NB4 (cell line): ENCODE data around the gene SCLY.

Source experiments
- MYC ChIP-seq: IDR thresholded peaks from 2 replicates; pipeline ENCODE4 v1.6.1; 2011; ENCODE audit warnings: low read depth, low read length
- POLR2A ChIP-seq: IDR thresholded peaks from 2 replicates; pipeline ENCODE4 v1.6.1; 2011; ENCODE audit warnings: mild to moderate bottlenecking; ENCODE audit not compliant: insufficient read length; ENCODE audit errors: extremely low read depth
- TF ChIP-seq, protein P1 (sequence below): IDR thresholded peaks from one replicate; pipeline ENCODE4 v1.5.1; 2012; ENCODE audit warnings: low read depth, low read length
- TF ChIP-seq, protein P2 (sequence below): IDR thresholded peaks from 2 replicates; pipeline ENCODE4 v1.6.1; 2011; ENCODE audit warnings: low read depth, low read length

DNA sequence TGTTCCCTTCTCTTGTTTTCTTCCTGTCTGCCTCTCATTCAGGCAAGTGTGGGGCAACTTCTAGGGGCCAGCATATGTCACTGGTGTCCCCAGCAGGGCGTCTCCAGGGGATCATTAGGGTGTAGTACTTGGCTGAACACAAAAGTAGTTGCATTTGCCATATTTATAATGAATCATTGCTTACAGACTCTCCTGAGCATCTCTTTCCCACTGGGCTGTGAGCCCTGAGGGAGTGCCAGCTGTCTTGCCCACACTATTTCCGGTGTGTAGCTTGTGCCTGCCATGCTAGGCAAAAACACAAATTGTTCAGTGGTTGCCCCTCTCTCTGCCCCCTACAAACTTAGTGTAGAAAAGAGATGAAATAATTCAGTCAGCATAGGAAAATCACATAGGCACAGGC, 40.8 kb upstream of the SCLY start:
- TF ChIP-seq, protein P1, sequence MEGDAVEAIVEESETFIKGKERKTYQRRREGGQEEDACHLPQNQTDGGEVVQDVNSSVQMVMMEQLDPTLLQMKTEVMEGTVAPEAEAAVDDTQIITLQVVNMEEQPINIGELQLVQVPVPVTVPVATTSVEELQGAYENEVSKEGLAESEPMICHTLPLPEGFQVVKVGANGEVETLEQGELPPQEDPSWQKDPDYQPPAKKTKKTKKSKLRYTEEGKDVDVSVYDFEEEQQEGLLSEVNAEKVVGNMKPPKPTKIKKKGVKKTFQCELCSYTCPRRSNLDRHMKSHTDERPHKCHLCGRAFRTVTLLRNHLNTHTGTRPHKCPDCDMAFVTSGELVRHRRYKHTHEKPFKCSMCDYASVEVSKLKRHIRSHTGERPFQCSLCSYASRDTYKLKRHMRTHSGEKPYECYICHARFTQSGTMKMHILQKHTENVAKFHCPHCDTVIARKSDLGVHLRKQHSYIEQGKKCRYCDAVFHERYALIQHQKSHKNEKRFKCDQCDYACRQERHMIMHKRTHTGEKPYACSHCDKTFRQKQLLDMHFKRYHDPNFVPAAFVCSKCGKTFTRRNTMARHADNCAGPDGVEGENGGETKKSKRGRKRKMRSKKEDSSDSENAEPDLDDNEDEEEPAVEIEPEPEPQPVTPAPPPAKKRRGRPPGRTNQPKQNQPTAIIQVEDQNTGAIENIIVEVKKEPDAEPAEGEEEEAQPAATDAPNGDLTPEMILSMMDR = no peak
- TF ChIP-seq POLR2A (no peak), MYC (no peak)
- TF ChIP-seq, protein P2, sequence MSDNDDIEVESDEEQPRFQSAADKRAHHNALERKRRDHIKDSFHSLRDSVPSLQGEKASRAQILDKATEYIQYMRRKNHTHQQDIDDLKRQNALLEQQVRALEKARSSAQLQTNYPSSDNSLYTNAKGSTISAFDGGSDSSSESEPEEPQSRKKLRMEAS = no peak
